Activated CD8-positive, alpha-beta memory T cell treated with anti-CD3 and anti-CD28 coated beads for 4 hours (primary cell): ENCODE data around the gene DENND6B.
"Not testable (repeated sequence)": the region's sequence is repeated elsewhere in the genome, so short reads cannot be mapped to it uniquely, and the experiment has no call there.

Experiments
- DNase-seq, 2 donors: peaks; one replicate each; pipeline ENCODE4 v3.0.0-alpha.2; 2020; ENCODE audit warnings: low read depth in 2 of 2

Gene DENND6B

DNA sequence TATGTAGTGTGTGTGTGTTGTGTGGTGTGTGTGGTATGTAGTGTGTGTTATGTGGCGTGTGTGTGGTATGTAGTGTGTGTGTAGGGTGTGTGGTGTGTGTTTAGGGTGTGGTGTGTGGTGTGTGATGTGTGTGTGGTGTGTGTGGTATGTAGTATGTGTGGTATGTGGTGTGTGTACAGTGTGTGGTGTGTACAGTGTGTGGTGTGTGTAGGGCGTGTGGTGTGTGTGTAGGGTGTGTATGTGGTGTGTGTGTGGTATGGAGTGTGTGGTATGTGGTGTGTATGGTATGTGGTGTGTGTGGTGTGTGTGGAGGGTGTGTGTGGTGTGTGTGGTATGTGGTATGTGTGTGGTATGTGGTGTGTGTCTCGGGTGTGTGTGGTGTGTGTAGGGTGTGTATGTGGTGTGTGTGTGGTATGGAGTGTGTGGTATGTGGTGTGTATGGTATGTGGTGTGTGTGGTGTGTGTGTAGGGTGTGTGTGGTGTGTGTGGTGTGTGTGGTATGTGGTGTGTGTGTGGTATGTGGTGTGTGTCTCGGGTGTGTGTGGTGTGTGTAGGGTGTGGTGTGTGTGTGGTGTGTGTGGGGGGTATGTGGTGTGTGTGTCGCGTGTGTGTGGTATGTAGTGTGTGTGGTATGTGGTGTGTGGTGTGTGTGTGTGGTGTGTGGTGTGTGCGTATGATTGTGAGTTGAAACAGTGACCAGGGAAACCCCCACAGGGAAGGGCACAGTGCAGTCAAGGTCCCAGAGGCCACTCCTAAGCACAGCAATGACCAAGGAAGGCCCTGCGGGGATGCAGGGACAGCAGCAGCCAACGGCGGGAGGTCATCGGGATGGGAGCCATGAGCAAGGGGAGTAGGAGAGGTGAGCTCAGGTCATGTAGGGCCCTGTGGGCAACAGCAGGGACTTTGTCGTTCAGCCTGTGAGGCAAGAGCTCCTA is 13.4 kb upstream of the DENND6B start:
- DNase-seq, result no peak

DNA sequence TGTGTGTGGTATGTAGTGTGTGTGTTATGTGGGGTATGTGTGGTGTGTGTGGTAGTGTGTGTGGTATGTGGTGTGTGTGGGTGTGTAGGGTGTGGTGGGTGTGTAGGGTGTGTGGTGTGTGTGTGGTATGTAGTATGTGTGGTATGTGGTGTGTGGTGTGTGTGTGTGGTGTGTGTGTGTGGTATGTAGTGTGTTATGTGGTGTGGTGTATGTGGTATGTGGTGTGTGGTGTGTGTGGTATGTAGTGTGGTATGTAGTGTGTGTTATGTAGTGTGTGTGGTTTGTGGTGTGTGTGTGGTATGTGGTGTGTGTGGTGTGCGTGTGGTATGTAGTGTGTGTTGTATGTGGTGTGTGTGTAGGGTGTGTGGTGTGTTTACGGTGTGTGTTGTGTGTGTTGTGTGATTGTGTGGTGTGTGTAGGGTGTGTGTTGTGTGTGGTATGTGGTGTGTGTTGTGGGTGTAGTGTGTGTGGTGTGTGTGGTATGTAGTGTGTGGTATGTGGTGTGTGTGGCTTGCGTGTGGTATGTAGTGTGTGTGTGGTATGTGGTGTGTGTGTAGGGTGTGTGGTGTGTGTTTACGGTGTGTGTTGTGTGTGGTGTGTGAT is 12.1 kb upstream of the DENND6B start:
- DNase-seq, result no peak

DNA sequence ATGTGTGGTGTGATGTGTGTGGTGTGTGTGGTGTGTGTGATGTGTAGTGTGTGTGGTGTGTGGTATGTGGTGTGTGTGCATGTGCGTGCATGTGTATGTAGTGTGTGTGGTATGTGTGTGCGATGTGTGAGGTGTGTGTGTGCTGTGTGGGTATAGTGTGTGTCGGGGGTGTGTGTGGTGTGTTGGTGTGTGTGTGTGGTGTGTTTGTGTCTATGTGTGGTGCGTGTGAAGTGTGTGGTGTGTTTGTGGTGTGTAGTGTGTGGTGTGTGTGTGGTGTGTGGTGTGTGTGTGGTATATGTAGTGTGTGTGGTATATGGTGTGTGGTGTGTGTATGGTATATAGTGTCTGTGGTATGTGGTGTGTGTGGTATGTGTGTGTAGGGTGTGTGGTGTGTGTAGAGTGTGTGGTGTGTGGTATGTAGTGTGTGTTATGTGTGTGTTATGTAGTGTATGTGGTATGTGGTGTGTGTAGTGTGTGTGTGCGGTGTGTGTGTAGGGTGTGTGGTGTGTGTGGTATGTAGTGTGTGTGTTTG is 11.3 kb upstream of the DENND6B start:
- no peak for DNase-seq

DNA sequence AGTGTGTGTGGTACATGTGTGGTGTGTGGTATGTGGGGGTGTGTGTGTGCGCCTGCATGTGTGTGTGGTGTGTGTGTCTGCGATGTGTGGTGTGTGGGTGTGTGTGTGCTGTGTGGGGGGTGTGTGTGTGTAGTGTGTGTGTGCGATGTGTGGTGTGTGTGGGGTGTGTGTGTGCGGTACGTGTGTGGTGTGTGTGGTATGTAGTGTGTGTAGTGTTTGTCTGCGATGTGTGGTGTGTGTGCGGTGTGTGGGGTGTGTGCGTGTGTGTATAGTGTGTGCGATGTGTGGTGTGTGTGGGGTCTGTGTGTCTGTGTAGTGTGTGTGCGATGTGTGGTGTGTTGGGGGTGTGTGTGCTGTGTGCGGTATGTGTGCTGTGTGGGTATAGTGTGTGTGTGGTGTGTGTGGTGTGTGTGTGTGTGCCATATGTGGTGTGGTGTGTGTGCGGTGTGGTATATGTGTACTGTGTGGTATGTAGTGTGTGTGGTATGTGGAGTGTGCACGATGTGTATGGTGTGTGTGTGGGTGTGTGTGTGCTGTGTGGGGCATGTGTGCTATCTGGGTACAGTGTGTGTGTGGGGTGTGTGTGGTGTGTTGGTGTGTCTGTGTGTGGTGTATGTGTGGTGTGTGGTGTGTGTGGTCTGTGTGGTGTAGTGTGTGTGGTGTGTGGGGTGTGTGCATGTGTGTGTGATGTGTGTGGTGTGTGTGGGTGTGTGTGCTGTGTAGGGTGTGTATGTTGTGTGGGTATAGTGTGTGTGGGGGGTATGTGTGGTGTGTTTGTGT is 10.6 kb upstream of the DENND6B start:
- no peak for DNase-seq

DNA sequence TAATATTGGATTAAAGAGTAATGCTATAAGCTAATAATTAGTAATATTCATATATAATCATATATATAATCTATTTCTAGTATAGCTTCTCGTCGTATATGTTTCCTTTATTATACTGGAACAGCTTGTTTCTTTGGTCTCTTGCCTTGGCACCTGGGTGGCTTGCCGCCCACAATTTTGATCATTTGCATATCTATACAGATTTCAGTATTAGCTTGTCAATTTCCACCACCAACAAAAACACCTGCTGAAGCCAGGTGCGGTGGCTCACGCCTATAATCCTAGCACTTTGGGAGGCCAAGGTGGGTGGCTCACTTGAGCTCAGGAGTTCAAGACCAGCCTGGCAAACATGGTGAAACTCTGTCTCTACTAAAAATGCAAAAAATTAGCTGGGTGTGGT is 7.6 kb upstream of the DENND6B start:
- not testable (repeated sequence) for DNase-seq

DNA sequence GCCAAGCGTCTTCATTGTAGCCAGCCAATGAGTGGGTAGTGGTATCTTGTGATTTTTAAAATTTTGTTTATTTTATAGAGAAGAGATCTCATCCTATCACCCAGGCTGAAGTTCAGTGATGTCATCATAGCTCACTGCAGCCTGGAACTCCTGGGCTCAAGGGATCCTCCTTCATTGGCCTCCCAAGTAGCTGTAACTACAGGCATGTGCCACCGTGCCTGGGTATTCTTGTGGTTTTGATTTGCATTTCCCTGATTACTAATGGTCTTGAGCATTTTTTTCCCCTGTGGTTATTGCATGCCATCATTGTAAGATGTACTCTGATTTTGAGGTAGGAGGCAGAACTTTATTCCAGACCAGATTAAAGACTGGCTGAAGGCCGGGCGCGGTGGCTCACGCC is 2.4 kb upstream of the DENND6B start:
- DNase-seq, result no peak

DNA sequence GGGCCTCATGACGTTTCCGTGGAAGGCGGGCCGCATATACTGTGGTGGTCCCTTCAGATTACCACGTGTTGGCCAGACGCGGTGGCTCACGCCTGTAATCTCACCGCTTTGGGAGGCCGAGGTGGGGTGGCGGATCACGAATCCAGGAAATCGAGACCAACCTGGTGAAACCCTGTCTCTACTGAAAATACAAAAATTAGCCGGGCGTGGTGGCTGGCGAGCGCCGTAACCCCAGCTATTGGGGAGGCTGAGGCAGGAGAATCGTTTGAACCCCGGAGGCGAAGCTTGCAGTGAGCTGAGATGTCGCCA is 853 bp upstream of the DENND6B start:
- no peak for DNase-seq

DNA sequence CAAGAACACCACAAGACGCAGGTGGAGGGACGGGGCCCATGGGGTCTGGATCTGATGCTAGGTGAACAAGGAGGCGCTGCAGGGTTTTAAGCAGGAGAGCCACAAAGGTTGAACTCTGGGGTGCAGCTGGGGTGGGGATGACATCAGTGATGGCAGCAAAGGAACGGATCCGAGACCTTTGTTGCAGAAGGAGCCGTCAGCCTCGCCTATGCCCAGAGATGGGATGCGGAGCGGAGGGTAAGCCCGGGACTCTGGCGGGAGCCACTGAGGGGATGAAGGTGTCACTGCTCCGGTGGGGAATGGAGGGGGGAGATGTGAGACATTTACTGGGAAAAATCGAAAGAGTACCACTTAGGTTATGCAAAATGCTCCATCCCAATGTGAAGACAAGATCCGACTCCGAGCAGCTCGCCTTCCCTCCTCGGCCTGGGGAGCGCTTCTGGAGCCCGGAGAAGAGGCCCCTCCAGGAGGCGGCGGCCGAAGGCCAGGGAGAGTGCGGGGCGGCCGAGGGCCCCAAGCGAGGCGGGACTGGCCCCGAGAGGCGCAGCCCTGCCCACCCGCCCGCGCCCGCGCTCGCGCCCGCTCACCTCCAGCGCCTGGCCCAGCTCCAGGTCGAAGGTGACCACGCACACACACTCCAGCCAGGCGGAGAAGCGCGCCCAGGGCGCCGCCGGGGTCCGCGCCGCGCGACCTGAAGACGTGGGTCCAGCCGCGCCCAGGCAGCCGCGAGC is 422 bp downstream of the DENND6B start:
- DNase-seq, result no peak

DNA sequence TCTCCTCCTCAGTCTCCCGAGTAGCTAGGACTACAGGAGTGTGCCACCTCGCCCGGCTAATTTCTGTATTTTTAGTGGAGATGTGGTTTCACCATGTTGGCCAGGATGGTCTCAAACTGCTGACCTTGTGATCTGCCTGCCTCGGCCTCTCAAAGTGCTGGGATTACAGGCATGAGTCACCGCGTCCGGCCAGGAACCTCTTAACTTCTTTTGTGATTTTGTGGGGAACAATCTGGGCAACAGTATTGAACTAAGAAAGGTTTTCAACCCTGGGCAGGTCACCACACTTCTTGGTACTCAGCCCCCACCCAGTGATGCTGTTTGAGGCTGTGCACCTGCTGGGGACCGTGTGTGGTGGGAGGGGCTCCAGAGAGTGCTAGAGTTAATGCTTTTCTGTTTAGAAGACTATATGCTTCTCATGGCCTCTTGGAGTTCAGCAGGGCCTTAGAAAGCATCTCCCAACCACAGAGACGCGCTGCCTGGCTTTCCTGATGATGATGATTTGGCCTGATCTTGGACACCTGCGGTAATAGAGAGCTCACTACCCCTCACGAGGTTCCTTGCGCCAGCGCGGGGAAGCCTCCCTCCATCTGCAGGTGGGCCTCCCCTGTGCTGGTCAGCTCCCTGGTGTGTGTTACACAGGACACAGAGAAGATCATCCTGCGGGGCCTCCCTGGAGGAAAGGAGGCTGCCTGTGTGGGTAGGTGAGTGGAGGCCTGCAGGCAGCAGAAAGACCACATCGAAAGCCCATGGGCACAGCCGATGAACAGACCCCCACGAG is 1.2 kb downstream of the DENND6B start:
- no peak for DNase-seq

DNA sequence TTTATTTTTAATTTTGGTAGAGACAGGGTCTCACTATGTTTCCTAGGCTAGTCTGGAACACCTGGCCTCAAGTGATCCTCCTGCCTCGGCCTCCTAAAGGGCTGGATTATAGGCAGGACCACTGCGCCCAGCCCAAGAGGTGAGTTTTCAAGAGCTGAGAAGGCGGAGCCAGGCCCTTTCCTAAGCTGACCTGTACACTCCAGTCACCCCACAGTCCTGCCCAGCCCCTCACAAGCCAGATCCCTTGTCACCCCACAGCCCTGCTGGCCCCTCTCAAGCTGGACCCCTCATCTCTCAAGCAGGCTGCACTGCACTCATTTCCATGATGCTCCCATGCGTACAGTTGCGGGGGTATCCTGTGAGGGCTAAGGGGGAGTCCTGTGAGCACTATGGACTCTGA is 2.9 kb downstream of the DENND6B start:
- no peak for DNase-seq

DNA sequence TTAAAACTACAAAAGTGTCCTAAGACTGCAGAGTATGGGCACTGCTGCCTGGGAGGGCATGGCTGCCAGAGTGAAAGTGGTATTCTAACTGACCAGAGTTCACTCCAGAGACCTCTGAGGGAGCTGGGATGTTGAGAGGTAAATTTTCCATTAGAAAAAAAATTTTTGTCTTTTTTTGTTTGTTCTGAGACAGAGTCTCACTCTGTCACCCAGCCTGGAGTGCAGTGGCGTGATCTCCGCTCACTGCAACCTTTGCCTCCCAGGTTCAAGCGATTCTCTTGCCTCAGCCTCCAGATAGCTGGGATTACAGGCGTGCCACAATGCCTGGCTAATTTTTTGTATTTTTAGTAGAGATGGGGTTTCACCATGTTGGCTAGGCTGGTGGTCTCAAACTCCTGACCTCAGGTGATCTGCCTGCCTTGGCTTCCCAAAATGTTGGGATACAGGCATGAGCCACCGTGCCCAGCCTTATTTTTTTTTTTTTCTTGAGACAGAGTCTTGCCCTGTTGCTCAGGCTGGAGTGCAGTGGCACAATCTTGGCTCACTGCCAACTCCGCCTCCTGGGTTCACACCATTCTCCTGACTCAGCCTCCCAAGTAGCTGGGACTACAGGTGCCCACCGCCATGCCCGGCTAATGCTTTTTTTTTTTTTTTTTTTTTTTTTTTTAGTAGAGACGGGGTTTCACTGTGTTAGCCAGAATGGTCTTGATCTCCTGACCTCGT is 4.3 kb downstream of the DENND6B start:
- not testable (repeated sequence) for DNase-seq

DNA sequence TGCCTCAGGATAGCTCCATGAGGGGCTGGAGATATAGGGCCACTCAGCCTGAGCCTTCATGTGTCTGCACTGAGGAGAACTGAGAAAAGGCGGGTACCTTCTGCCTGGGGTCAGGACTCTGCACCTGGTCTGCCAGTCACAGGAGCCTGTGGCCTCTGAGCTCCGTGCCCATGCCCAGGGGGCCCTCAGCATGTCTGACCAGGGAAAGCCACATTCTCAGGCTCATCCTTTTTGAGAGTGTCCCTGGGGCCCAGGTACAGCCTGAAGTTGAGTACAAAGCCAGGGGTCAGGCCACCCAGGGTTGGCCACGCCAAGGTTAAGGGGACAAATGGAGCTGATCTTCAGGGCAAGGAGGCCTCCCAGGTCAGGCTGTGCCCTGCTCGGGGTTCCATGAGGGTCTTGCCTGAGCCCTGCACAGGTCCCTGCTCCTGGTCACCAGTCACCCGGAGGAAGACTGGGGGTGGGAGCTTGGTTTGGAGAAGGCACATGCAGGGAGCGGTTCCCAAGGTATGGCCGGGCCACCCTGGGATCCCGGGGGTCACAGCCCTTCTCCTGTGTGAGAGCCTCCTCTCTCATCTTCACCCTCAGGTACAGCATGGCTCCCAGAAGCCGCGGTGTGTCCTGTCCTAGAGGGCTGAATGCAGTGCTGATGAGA is 6.0 kb downstream of the DENND6B start:
- no peak for DNase-seq

DNA sequence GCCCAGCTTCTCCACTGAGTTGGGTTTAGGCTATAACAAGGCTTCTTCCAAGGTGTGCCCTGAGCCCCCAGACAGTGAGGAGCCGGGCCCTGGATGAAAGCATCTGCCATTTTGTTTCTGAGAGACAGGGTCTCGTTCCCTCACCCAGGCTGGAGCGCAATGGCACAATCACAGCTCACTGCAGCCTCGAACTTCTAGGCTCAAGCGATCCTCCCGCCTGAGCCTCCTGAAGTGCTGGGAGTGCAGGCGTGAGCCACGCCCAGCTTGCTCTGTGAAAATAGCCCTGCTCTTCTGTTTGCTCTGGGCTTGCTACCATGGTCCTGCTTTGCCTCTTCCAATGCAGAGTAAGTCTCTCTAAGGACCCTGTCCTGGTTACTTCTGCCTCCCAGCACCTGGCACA is 6.7 kb downstream of the DENND6B start:
- no peak for DNase-seq

DNA sequence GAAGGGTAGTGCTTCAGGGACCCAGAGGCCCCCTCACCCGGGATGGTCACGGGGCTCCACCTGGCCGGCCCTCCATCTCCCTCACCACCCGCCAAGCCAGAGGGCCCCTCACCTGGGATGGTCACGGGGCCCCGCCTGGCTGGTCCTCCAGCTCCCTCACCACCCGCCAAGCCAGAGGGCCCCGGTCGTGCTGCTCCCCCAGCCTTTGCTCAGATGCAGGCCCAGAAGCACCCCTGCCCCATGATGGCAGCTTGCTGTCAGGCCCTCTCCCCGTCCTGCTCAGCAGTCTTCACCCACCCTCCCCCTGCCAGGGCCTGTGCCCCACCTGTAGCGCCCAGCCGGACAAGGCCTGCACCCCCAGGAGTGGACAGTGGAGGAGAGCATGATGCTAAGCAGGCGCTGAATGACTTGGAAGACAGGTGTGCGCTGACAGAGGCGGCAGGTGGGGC is 7.3 kb downstream of the DENND6B start:
- no peak for DNase-seq

DNA sequence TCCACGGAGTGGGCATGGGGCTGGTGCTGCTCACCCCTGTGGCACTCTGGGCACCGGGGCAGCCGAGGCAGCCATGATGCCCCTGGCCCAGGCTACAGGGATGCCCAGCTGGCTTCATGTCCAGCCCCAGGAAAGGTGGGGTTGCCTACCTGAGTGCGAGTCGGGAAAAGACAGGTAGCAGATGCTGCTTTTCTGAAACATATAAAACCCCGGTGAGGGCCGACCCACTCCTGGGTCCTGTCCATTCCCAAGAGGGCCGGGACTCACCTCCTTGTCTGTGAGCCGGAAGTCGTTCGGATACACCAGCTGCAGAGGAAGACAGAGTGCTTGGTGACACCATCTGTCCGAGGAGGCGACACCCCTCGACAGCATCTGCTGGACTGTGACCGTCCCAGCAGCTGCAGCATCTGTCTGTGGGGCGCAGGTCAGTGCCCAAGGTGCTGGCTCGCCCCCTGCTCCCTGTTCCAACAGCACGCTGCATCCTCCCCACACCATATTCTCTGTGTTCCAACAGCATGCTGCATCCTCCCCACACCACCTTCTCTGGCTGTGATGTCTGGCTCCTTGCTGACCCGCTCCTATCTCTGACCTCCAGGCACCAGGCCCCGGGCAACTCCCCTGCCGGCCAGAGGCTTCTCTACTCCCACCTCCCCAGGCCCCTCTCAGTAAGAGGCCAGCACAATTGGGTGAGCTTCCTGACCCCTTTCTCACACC is 8.0 kb downstream of the DENND6B start:
- no peak for DNase-seq

DNA sequence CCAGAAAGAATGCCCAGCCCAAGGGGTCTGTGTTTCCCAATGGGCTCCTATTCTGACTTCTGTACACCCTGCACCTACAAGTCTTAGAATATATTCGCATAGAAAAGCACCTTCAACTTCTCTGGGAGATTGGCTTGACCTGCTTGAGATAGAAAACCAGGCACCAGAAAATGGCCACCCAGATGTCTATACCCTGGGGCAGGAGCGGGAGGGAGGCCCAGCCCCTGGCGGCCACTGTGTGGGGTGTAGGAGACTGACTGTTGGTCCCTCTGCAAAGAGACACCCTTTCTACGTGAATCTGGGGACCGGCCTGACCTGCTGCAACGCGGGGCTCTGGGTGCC is 8.5 kb downstream of the DENND6B start:
- no peak for DNase-seq

DNA sequence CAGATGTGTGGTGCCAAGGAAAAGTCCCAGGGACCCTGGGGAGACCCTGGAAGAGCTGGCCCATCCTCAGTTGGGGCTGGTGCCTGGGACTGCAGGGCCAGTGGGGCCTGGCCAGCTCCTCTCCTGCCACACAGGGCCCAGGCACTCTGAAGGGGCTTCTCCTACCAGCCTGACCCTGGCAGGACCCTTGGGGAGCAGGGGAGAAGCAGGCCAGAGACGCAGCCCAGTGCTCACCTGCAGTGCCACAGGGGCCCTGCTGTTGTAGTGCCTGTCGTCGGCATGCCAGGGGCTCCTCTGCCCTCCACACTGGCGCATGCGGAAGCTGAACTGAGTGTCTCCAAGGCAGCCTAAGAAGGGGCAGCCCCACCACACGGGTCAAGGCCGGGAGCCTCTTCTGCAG is 9.1 kb downstream of the DENND6B start:
- DNase-seq, result no peak

DNA sequence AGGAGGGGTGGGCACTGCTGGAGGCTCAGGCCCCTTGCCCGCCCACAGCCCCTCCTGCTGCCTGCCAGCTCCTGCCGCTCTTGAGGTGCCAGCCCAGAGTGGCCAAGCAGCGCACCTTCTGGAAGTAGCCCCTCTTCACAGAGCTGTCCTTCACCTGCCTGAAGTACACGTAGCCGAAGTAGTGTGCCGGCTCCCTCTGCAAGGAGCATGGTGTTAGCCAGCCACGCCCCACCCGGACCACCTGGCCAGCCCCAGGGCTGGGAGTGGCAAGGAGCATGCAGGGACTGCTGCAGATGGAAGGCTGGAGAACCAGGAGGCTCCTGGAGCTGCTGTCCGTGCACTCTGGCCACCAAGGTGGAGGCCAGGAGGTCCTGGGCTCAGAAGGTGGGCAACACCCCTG is 9.6 kb downstream of the DENND6B start:
- no peak for DNase-seq
